HepG2 (cell line): ENCODE data around the gene RHBDF2. TPM values are rescaled to one million over a fixed set of nuclear protein-coding genes. Genes with fewer than 3 reads are reported as not detected.

Experiments
- ATAC-seq: fragments of 200-7000 bp; cut with Tn5 transposase; 3 replicates; pipeline ENCODE4 v1.9.1; 2020; ENCODE audit warnings: mild to moderate bottlenecking, moderate library complexity
- BruUV-seq: library from RNA; stranded (reverse); fragments of 400-500 nt; replicated peaks from 2 replicates; lab custom pipeline; 2021; lab: Mats Ljungman, UMichigan
- CTCF ChIA-PET: fragments of 300-600 bp; formaldehyde crosslinking; extraction: SDS; loops from one replicate; lab custom pipeline; 2021; ENCODE audit warnings: low total read pairs, inconsistent platforms, low intra/inter-chr PET ratio; lab: Yijun Ruan, JAX
- POLR2A ChIA-PET: fragments of 350-600 bp; sonication (Branson Sonifier 250); formaldehyde crosslinking; loops from one replicate; lab custom pipeline; 2020; ENCODE audit warnings: antibody characterized with exemption, inconsistent platforms; lab: Yijun Ruan, JAX
- DNase-seq: peaks from one replicate; pipeline ENCODE4 v3.0.0-alpha.2; 2015; ENCODE audit warnings: low spot score
- FAIRE-seq: peaks from 3 replicates; lab custom pipeline; 2011; peaks lifted over from hg19 to GRCh38; lab: Jason Lieb, UNC
- H2AFZ ChIP-seq: one replicate; pipeline ENCODE4 v1.6.1; 2011; ENCODE audit warnings: low read length, inconsistent platforms
- H3K27ac ChIP-seq: fragments of 300-600 bp; 3 replicates; pipeline ENCODE4 v1.8.0; 2011; ENCODE audit warnings: mixed run types, mild to moderate bottlenecking, mixed read lengths, low read length, inconsistent platforms; ENCODE audit not compliant: insufficient read depth; ENCODE audit errors: extremely low read length
- H3K27me3 ChIP-seq, 2 experiments: fragments of 200-600 bp in 1 of 2; 2 replicates in 1 of 2; 3 replicates in 1 of 2; pipeline versions ENCODE4 v1.6.0 to v1.8.0; 2011; ENCODE audit warnings: low read length in 2 of 2, mild to moderate bottlenecking in 2 of 2, moderate library complexity in 2 of 2, inconsistent platforms in 1 of 2; ENCODE audit not compliant: insufficient read depth in 2 of 2, control insufficient read depth in 1 of 2
- H3K36me3 ChIP-seq, 2 experiments: fragments of 200-600 bp in 1 of 2; replicated peaks in 1 of 2; 2 replicates in 1 of 2; 3 replicates in 1 of 2; pipeline versions ENCODE4 v1.5.1 to v1.8.0; 2011; ENCODE audit warnings: low read length in 2 of 2, inconsistent platforms in 1 of 2; ENCODE audit not compliant: insufficient read depth in 2 of 2, control insufficient read depth in 1 of 2
- H3K4me1 ChIP-seq: 2 replicates; pipeline ENCODE4 v1.5.1; 2012; ENCODE audit warnings: low read length, inconsistent platforms; ENCODE audit not compliant: insufficient read depth
- H3K4me2 ChIP-seq: 2 replicates; pipeline ENCODE4 v1.6.0; 2011; ENCODE audit warnings: low read depth, low read length, inconsistent platforms
- H3K4me3 ChIP-seq, 3 experiments: fragments of 200-600 bp in 1 of 3; sonication (generic), shearing (Covaris generic) in 1 of 3; replicated peaks in 1 of 3; 2 replicates each; pipeline ENCODE4 v1.5.1; 2011 to 2016; ENCODE audit warnings: low read length in 3 of 3, inconsistent platforms in 2 of 3, low read depth in 2 of 3, mild to moderate bottlenecking in 2 of 3, control low read depth in 1 of 3, mixed read lengths in 1 of 3; ENCODE audit not compliant: insufficient read depth in 1 of 3
- H3K79me2 ChIP-seq: one replicate; pipeline ENCODE4 v1.6.1; 2011; ENCODE audit warnings: low read length, inconsistent platforms; ENCODE audit not compliant: insufficient read depth
- H3K9ac ChIP-seq: 2 replicates; pipeline ENCODE4 v1.6.0; 2011; ENCODE audit warnings: mild to moderate bottlenecking, low read depth, low read length, inconsistent platforms; ENCODE audit not compliant: insufficient read depth
- H3K9me3 ChIP-seq: 2 replicates; pipeline ENCODE4 v1.5.1; 2012; ENCODE audit warnings: mild to moderate bottlenecking, low read length
- H4K20me1 ChIP-seq: 2 replicates; pipeline ENCODE4 v1.6.0; 2011; ENCODE audit warnings: inconsistent platforms, mild to moderate bottlenecking, low read length, moderate library complexity; ENCODE audit not compliant: insufficient read depth
- AGO2 ChIP-seq: fragments of 200-400 bp; formaldehyde crosslinking; optimal IDR thresholded peaks from 2 replicates; pipeline ENCODE3; 2017; ENCODE audit warnings: mild to moderate bottlenecking, low read depth, low read length, moderate library complexity
- ESRRA ChIP-seq: sonication (generic); formaldehyde crosslinking; IDR thresholded peaks from 2 replicates; pipeline ENCODE4 v1.5.1; 2020; ENCODE audit warnings: mild to moderate bottlenecking, low read depth, missing genetic modification reagents
- HNRNPL ChIP-seq: fragments of 200-400 bp; formaldehyde crosslinking; IDR thresholded peaks from 2 replicates; pipeline ENCODE4 v1.6.1; 2017; ENCODE audit warnings: mild to moderate bottlenecking, low read depth, low read length
- HOXD1 ChIP-seq: sonication (generic); formaldehyde crosslinking; IDR thresholded peaks from 2 replicates; pipeline ENCODE4 v1.5.0; 2020; ENCODE audit warnings: missing genetic modification reagents
- PATZ1 ChIP-seq: sonication (generic); formaldehyde crosslinking; IDR thresholded peaks from 2 replicates; pipeline ENCODE4 v1.4.0; 2020; ENCODE audit warnings: missing genetic modification reagents
- SOX13 ChIP-seq, 3 experiments: fragments of 450-650 bp in 1 of 3; sonication (generic) in 1 of 3; formaldehyde crosslinking in 1 of 3; IDR thresholded peaks in 2 of 3; conservative IDR thresholded peaks in 1 of 3; 2 replicates each; pipeline versions ENCODE4 v1.5.0 to v1.6.1; 2016 to 2020; ENCODE audit warnings: antibody characterized with exemption in 1 of 3, mild to moderate bottlenecking in 1 of 3, missing compliant biosample characterization in 1 of 3, missing genetic modification reagents in 1 of 3, moderate library complexity in 1 of 3
- ZBTB39 ChIP-seq: sonication (generic); formaldehyde crosslinking; IDR thresholded peaks from 2 replicates; pipeline ENCODE4 v1.5.0; 2020; ENCODE audit warnings: missing genetic modification reagents
- ZBTB42 ChIP-seq: sonication (generic); formaldehyde crosslinking; IDR thresholded peaks from 2 replicates; pipeline ENCODE4 v1.5.0; 2020; ENCODE audit warnings: mild to moderate bottlenecking, missing genetic modification reagents
- ZMYM4 ChIP-seq: sonication (generic); formaldehyde crosslinking; IDR thresholded peaks from 2 replicates; pipeline ENCODE4 v1.8.1; 2023; ENCODE audit warnings: mild to moderate bottlenecking, missing genetic modification reagents
- ZNF496 ChIP-seq: sonication (generic); formaldehyde crosslinking; IDR thresholded peaks from 2 replicates; pipeline ENCODE4 v1.8.1; 2023; ENCODE audit warnings: mild to moderate bottlenecking, moderate library complexity, missing genetic modification reagents; ENCODE audit not compliant: insufficient replicate concordance
- WGBS: methylation state at CpG from one replicate; pipeline ENCODE4 v1.1.6; 2017; ENCODE audit warnings: low lambda C conversion rate; 5-methylcytosine and 5-hydroxymethylcytosine counted together
- in situ Hi-C: cut with HindIII; loops from 2 replicates; pipeline ENCODE4 v1.10.0; 2017; ENCODE audit warnings: low pct_unique_long_range_greater_than_20kb; ENCODE audit not compliant: extremely low pct_ligation_motif_present
- intact Hi-C: fragments of 100-400 bp; cut with micrococcal nuclease; formaldehyde crosslinking; loops from one replicate; pipeline ENCODE4 v1.10.0; 2022; ENCODE audit not compliant: unreplicated experiment
- polyA plus RNA-seq, 8 experiments: library from polyadenylated mRNA; depleted of rRNA in 3 of 8; stranded (reverse) in 7 of 8; unstranded in 1 of 8; fragments of >200 nt; fragmentation: Illumina TruSeq in 4 of 8; extraction: Trizol in 4 of 8; gene quantifications; 2 replicates each; pipeline versions ENCODE4 v1.2.1 to v1.2.3, GENCODE V29; 2011 to 2016; ENCODE audit warnings: low read depth in 4 of 8, missing spikeins in 1 of 8, mixed read lengths in 1 of 8; ENCODE audit not compliant: insufficient read depth in 1 of 8
- total RNA-seq, 5 experiments: library from RNA; depleted of rRNA; stranded (reverse); fragments of >200 nt; fragmentation: Illumina TruSeq; extraction: Trizol; gene quantifications; 2 replicates each; pipeline ENCODE4 v1.2.3, GENCODE V29; 2016; ENCODE audit warnings: low read depth in 1 of 5
- TF ChIP-seq, protein P1 (sequence below): sonication (generic); formaldehyde crosslinking; conservative IDR thresholded peaks from 2 replicates; pipeline ENCODE4 v1.4.0; 2020; ENCODE audit warnings: mild to moderate bottlenecking, missing genetic modification reagents, moderate library complexity
- TF ChIP-seq, protein P2 (sequence below): sonication (generic); formaldehyde crosslinking; IDR thresholded peaks from 2 replicates; pipeline ENCODE4 v1.5.0; 2020; ENCODE audit warnings: mild to moderate bottlenecking, missing genetic modification reagents

Gene RHBDF2
- total and polyA plus RNA-seq, 2 of the 13 experiments (the other 11 are each of a cell fraction or from before 2014, with no cell fraction given), result 7.8 to 24.2 TPM

DNA sequence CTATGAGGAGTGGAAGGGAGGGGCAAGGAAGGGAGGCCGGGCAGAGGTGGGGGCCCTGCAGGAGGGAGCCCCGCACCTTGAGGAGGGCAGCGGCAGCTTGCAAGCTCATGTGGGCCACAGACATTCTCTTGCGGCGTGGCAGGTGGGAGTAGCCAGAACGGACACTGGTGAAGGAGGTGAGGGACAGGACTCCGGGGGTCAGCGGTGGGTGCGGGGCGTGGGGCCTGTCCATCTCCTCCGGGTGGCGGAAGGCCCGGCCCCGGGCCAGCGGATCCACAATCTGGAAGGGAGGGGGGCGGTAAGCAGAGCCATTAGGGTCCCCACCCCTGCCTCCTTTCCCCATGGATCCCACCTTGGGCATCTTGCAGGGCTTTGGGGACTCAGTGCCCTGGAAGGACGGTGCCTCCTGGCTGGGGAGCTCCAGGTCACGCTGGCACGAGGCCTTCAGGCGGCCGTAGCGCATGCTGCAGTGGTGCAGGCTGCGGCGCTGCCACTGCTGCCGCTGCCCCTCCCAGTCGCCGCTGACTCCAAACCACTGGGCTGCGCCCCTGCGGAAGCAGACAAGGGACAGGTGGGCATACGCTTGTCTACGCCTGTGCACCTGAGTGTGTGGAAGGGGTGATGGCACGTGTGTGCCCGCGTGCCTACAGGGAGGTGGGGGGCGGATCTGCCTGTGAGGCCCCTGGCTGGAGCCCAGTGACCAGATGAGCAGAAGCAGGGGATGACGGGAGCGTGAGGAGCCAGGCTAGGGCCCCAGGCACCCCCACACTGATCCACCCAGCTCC is 22.3 kb downstream of the RHBDF2 start:
- BruUV-seq, result no TSS peak
- in situ Hi-C loops, result no loop called here
- Histone ChIP-seq H3K27ac (no peak overlapping the region), H3K4me1 (peaks cover 19% of the 10 kb centered on the region), H3K9ac (no peak overlapping the region), H4K20me1 (no peaks in the 10 kb centered on the region), H3K79me2 (no peaks in the 10 kb centered on the region), H3K27me3 (no peaks in the 10 kb centered on the region), H2AFZ (no peak overlapping the region), H3K36me3 (no peaks in the 10 kb centered on the region; a peak in 2 of 5 replicates), H3K4me3 (no peak overlapping the region), H3K4me2 (no peak overlapping the region), H3K9me3 (no peaks in the 10 kb centered on the region)
- ChIA-PET POLR2A (interaction anchor here (5.7 kb wide), 1 partner anchor 21 kb away, joined by 59 read pairs; the partner anchor contains the start of gene RHBDF2), CTCF (no interaction called here)
- intact Hi-C loops, result no loop called here
- WGBS, result 94% methylated on average over 36 of the region's 37 CpGs
- no peak for DNase-seq
- no peak for FAIRE-seq
- ATAC-seq, result no peak
- TF ChIP-seq, protein P1, sequence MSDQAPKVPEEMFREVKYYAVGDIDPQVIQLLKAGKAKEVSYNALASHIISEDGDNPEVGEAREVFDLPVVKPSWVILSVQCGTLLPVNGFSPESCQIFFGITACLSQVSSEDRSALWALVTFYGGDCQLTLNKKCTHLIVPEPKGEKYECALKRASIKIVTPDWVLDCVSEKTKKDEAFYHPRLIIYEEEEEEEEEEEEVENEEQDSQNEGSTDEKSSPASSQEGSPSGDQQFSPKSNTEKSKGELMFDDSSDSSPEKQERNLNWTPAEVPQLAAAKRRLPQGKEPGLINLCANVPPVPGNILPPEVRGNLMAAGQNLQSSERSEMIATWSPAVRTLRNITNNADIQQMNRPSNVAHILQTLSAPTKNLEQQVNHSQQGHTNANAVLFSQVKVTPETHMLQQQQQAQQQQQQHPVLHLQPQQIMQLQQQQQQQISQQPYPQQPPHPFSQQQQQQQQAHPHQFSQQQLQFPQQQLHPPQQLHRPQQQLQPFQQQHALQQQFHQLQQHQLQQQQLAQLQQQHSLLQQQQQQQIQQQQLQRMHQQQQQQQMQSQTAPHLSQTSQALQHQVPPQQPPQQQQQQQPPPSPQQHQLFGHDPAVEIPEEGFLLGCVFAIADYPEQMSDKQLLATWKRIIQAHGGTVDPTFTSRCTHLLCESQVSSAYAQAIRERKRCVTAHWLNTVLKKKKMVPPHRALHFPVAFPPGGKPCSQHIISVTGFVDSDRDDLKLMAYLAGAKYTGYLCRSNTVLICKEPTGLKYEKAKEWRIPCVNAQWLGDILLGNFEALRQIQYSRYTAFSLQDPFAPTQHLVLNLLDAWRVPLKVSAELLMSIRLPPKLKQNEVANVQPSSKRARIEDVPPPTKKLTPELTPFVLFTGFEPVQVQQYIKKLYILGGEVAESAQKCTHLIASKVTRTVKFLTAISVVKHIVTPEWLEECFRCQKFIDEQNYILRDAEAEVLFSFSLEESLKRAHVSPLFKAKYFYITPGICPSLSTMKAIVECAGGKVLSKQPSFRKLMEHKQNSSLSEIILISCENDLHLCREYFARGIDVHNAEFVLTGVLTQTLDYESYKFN (CRISPR knock-in tag), result no peak
- TF ChIP-seq SOX13 (IDR thresholded peaks at IDR 0.05), result no peak
- no peak for TF ChIP-seq SOX13 (CRISPR knock-in tag; conservative IDR thresholded peaks at IDR 0.05 in 1 of 2, IDR thresholded peaks at IDR 0.05 in 1 of 2)
- TF ChIP-seq, protein P2, sequence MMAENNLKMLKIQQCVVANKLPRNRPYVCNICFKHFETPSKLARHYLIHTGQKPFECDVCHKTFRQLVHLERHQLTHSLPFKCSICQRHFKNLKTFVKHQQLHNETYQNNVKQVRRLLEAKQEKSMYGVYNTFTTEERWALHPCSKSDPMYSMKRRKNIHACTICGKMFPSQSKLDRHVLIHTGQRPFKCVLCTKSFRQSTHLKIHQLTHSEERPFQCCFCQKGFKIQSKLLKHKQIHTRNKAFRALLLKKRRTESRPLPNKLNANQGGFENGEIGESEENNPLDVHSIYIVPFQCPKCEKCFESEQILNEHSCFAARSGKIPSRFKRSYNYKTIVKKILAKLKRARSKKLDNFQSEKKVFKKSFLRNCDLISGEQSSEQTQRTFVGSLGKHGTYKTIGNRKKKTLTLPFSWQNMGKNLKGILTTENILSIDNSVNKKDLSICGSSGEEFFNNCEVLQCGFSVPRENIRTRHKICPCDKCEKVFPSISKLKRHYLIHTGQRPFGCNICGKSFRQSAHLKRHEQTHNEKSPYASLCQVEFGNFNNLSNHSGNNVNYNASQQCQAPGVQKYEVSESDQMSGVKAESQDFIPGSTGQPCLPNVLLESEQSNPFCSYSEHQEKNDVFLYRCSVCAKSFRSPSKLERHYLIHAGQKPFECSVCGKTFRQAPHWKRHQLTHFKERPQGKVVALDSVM (CRISPR knock-in tag), result no peak
- no peak for TF ChIP-seq ZBTB42 (CRISPR knock-in tag)
- TF ChIP-seq ZNF496, result no peak
- TF ChIP-seq ZBTB39 (CRISPR knock-in tag), result no peak
- no peak for TF ChIP-seq HOXD1 (CRISPR knock-in tag)
- TF ChIP-seq AGO2, result peak; percentile 63
- no peak for TF ChIP-seq ESRRA (CRISPR knock-in tag)
- no peak for TF ChIP-seq ZMYM4
- no peak for TF ChIP-seq PATZ1 (CRISPR knock-in tag)
- TF ChIP-seq HNRNPL, result 0 out of 2 replicates have a peak, but pooled peaks have one; percentile 37
